ENCODE data around the gene CDY1.
"Not testable (repeated sequence)": the region's sequence is repeated elsewhere in the genome, so short reads cannot be mapped to it uniquely, and the experiment has no call there.

The CDY1 gene, protein sequence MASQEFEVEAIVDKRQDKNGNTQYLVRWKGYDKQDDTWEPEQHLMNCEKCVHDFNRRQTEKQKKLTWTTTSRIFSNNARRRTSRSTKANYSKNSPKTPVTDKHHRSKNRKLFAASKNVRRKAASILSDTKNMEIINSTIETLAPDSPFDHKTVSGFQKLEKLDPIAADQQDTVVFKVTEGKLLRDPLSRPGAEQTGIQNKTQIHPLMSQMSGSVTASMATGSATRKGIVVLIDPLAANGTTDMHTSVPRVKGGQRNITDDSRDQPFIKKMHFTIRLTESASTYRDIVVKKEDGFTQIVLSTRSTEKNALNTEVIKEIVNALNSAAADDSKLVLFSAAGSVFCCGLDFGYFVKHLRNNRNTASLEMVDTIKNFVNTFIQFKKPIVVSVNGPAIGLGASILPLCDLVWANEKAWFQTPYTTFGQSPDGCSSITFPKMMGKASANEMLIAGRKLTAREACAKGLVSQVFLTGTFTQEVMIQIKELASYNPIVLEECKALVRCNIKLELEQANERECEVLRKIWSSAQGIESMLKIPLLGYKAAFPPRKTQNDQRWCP

GRCh38 chrY:25621817-25622216 lies at the start of gene CDY1:
CDY1 (plus strand) TSS chrY:25622117; CDS start chrY:25622443, 326 bp downstream.
- not testable (repeated sequence) for DNase-seq

GRCh38 chrY:25593336-25593735 lies 28.6 kb upstream of the CDY1 start:
- not testable (repeated sequence) for DNase-seq

DNA sequence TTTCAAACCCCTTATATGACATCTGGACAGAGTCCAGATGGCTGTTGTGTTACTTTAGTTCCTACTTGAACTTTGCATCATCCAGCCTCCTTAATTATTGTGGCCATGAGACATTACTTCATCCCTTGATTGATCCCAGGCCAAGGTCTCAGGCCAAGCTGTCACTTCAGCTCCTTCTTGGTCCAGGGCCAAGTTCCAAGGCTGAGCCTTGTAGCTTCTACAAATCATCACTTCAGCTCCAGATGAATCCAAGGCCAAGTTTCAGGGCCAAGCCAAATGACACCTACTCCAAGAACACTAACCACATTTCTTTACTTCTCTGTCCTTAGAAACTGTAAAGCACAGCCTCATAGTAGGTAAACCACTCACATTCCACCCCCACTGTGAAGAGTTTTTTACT lies 1.7 kb upstream of the CDY1 start:
- not testable (repeated sequence) for DNase-seq

- not testable (repeated sequence) for DNase-seq
Measured at GRCh38 chrY:25626524-25626923, 4.6 kb downstream of the CDY1 start.

- not testable (repeated sequence) for DNase-seq
Measured at GRCh38 chrY:25630383-25631112, 8.6 kb downstream of the CDY1 start.

DNA sequence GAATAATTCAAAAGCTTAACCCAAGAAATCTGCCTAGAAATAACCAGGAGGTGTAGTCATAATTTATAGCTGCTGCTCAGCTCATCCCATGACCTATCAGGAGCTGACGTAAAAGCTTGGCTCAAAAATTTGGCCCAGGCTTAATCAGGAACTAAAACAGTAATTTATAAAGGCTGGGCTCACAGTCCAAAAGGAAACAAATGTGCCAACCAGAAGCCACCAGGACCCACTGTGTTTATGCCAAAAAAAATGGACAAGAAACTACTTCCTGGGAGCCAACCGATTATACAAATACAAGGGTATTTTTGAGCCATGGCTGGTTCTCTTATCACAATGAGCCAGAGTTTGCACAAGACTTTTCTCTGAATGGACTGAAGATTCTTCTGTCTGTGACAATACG lies 17.9 kb downstream of the CDY1 start:
- not testable (repeated sequence) for DNase-seq

DNA sequence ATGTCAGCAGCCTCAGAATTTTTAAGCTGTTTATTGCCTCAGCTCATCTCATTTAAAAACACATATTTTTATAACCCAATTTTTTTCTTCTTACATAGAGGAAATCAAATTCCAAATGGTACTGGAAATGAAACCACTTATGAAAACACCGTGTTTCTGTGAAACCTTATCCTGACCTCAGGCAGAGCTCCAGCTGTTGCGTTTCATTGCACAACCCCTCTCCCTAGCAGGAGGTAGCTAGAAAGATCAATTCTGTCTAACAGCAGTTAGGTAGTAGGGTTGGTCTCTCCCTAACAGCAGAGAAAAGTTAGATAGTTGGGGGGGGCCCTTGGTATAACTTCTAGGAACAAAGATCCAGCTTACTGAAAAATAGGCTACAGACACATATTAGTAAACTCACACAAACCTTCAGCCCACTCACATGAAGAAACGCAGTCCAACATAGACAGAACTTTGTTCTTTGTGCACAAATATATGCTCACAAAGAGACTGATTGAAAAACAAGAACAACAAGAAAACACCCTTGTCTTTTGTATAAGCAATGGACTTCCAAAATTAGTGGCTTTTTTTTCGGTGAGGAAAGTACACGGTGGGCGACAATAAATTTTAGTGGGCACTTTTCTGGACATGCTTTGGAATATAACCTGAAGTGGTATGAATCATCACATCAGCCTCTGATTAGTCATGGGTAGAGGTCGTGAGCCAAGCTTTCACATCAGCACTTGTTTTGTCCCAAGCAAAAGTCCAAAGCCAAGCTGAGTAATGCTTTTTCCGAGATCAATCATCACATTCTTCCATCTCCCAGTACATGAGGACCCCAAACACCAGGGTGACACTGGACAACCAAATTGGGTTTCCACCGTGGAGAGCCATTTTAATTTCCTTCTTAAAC lies 21.4 kb downstream of the CDY1 start:
- not testable (repeated sequence) for DNase-seq
